ENCODE measurements around the gene CTXN1.

DNA sequence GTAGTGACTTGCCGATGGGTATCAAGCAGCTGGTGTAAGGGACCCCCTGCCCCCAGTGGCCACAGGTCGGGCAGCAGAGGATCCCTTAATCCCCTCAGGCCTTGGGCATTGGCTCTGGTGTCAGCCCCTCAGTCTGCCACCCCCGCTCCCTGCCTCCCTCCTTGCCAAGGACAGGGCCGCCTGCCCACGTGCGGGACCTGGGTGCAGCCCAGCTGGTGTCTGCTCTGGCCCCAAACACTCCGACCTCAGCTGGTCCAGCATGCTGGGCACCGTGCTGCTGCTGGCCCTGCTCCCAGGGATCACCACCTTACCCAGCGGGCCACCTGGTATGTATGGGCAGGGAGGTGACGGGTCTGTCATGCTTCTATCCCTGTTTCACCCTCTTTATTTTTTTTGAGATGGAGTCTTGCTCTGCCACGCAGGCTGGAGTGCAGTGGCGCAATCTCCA, 11.3 kb downstream of the CTXN1 start, which contains the start of gene TGFBR3L:
- TF ChIP-seq EZH2 (IDR thresholded peaks at IDR 0.05; ENCODE audit: low read length, missing control alignments) (no peak), CTCF (conservative IDR thresholded peaks at IDR 0.05 in 1 of 2, IDR thresholded peaks at IDR 0.05 in 1 of 2; ENCODE audit: low read depth in 1 of 2, low read length in 2 of 2) (no peak)
